A673 (cell line): ENCODE data around the gene NFASC.

Experiments
- EZH2 ChIP-seq: fragments of 200-600 bp; sonication (generic); IDR thresholded peaks from 2 replicates; pipeline ENCODE4 v1.6.1; 2017; ENCODE audit warnings: borderline replicate concordance, low read depth, mild to moderate bottlenecking, mixed read lengths, antibody characterized with exemption, low read length; ENCODE audit not compliant: poor library complexity, severe bottlenecking
- TF ChIP-seq, protein P1 (sequence below): fragments of 300-800, 200-600 bp; sonication (generic); conservative IDR thresholded peaks from 2 replicates; pipeline ENCODE4 v1.5.1; 2017; ENCODE audit warnings: low read depth, mild to moderate bottlenecking, antibody characterized with exemption, low read length, moderate library complexity, mixed read lengths

DNA sequence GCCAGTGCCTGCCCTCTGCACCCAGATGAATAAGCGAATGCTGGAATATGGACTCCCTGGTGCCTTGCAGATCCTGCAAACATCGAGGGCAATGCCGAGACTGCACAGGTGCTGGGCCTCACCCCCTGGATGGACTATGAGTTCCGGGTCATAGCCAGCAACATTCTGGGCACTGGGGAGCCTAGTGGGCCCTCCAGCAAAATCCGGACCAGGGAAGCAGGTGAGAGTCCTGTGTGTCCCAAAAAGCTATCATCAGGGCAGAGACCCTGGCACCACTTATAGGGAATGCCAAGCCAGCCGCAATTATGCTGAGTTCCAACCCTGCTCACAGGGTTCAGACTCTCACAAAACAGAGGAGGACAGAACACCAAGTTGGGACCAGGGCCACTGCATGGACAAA, 196.4 kb downstream of the NFASC start:
- TF ChIP-seq, protein P1, sequence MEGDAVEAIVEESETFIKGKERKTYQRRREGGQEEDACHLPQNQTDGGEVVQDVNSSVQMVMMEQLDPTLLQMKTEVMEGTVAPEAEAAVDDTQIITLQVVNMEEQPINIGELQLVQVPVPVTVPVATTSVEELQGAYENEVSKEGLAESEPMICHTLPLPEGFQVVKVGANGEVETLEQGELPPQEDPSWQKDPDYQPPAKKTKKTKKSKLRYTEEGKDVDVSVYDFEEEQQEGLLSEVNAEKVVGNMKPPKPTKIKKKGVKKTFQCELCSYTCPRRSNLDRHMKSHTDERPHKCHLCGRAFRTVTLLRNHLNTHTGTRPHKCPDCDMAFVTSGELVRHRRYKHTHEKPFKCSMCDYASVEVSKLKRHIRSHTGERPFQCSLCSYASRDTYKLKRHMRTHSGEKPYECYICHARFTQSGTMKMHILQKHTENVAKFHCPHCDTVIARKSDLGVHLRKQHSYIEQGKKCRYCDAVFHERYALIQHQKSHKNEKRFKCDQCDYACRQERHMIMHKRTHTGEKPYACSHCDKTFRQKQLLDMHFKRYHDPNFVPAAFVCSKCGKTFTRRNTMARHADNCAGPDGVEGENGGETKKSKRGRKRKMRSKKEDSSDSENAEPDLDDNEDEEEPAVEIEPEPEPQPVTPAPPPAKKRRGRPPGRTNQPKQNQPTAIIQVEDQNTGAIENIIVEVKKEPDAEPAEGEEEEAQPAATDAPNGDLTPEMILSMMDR: no peak
- no peak for TF ChIP-seq EZH2
